ENCODE measurements around the gene SFMBT2. TPM values are rescaled to one million over a fixed set of nuclear protein-coding genes. Genes with fewer than 3 reads are reported as not detected.

Gene SFMBT2
- total and polyA plus RNA-seq, 4 donors = 2.9 to 11.0 (median 6.5) TPM

GRCh38 chr10:7362471-7362870 is 48.4 kb downstream of the SFMBT2 start:
- 93 to 94% methylated on average over 3 of the region's 3 CpGs for WGBS, 2 donors
- peaks cover 4 to 16% (median 8%) of the 10 kb centered on the region in 4 donors for H3K36me3 ChIP-seq (ENCODE audit: control insufficient read depth in 4 of 4, insufficient read depth in 4 of 4, low read length in 4 of 4)

GRCh38 chr10:7361316-7361715 is 49.5 kb downstream of the SFMBT2 start:
- H3K36me3 ChIP-seq (ENCODE audit: control insufficient read depth in 4 of 4, insufficient read depth in 4 of 4, low read length in 4 of 4) = peaks cover 3 to 10% (median 5%) of the 10 kb centered on the region in 4 donors
- no peak for TF ChIP-seq CTCF (IDR thresholded peaks at IDR 0.05; ENCODE audit: control extremely low read depth, extremely low read depth)
- 89 to 92% methylated on average over 3 of the region's 3 CpGs for WGBS, 2 donors

More at GRCh38 chr10:7362471-7362870, 48.4 kb downstream of the SFMBT2 start:
- Histone ChIP-seq H3K27me3 (ENCODE audit: control insufficient read depth in 3 of 3, insufficient read depth in 3 of 3, low read length in 2 of 3) (no peaks in the 10 kb centered on the region), H3K9me3 (ENCODE audit: control insufficient read depth in 4 of 4, insufficient read depth in 3 of 4, low read length in 3 of 4) (peaks cover 0 to 5% (median 0%) of the 10 kb centered on the region in 4 donors), H3K27ac (ENCODE audit: low read depth in 1 of 2, low read length in 1 of 2) (no peak overlapping the region), H3K4me1 (ENCODE audit: control insufficient read depth in 5 of 5, insufficient read depth in 5 of 5, low read length in 5 of 5) (peaks cover 0 to 6% (median 0%) of the 10 kb centered on the region in 5 donors), H3K4me3 (no peak overlapping the region), H3K9ac (ENCODE audit: insufficient read depth in 1 of 2, low read length in 2 of 2) (no peak overlapping the region)
- TF ChIP-seq CTCF (IDR thresholded peaks at IDR 0.05; ENCODE audit: control extremely low read depth, extremely low read depth) = no peak
- ATAC-seq (ENCODE audit: insufficient read depth, low FRiP score) = no peak
- DNase-seq = no peak

DNA sequence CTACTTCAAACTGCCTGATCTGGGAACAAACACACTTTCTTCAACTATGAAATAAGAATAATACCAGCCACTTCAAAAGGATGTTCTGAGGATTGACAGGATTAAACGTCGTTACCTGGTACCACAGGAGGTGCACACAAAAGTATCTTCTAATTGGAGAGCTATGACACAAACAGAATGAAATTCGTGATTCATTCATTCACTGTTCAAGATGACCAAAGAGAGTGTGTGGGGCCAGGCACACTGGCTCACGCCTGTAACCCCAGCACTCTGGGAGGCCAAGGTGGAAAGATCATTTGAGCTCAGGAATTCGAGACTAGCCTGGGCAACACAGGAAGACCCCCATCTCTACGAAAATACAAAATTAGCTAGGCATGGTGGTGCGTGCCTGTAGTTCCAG is 50.9 kb downstream of the SFMBT2 start:
- TF ChIP-seq CTCF (IDR thresholded peaks at IDR 0.05; ENCODE audit: control extremely low read depth, extremely low read depth) = no peak
- Histone ChIP-seq H3K27me3 (ENCODE audit: control insufficient read depth in 3 of 3, insufficient read depth in 3 of 3, low read length in 2 of 3) (no peaks in the 10 kb centered on the region), H3K4me1 (ENCODE audit: control insufficient read depth in 5 of 5, insufficient read depth in 5 of 5, low read length in 5 of 5) (no peaks in the 10 kb centered on the region), H3K4me3 (no peak overlapping the region), H3K36me3 (ENCODE audit: control insufficient read depth in 4 of 4, insufficient read depth in 4 of 4, low read length in 4 of 4) (peaks cover 0 to 5% (median 2%) of the 10 kb centered on the region in 4 donors), H3K9me3 (ENCODE audit: control insufficient read depth in 4 of 4, insufficient read depth in 3 of 4, low read length in 3 of 4) (peaks cover 0 to 3% (median 0%) of the 10 kb centered on the region in 4 donors), H3K27ac (ENCODE audit: low read depth in 1 of 2, low read length in 1 of 2) (no peak overlapping the region), H3K9ac (ENCODE audit: insufficient read depth in 1 of 2, low read length in 2 of 2) (no peak overlapping the region)
- DNase-seq = no peak
- 89 to 95% methylated on average over 7 of the region's 7 CpGs for WGBS, 2 donors
- ATAC-seq (ENCODE audit: insufficient read depth, low FRiP score) = no peak

More at GRCh38 chr10:7361316-7361715, 49.5 kb downstream of the SFMBT2 start:
- DNase-seq (no peak), ATAC-seq (ENCODE audit: insufficient read depth, low FRiP score) (no peak)
- H3K9me3 ChIP-seq (ENCODE audit: control insufficient read depth in 4 of 4, insufficient read depth in 3 of 4, low read length in 3 of 4) = peaks cover 0 to 5% (median 0%) of the 10 kb centered on the region in 4 donors
- no peak overlapping the region for H3K9ac ChIP-seq (ENCODE audit: insufficient read depth in 1 of 2, low read length in 2 of 2)
- no peak overlapping the region for H3K27ac ChIP-seq (ENCODE audit: low read depth in 1 of 2, low read length in 1 of 2)
- H3K4me3 ChIP-seq = no peak overlapping the region
- no peaks in the 10 kb centered on the region for H3K27me3 ChIP-seq (ENCODE audit: control insufficient read depth in 3 of 3, insufficient read depth in 3 of 3, low read length in 2 of 3)
- H3K4me1 ChIP-seq (ENCODE audit: control insufficient read depth in 5 of 5, insufficient read depth in 5 of 5, low read length in 5 of 5) = peaks cover 0 to 6% (median 0%) of the 10 kb centered on the region in 5 donors

- Histone ChIP-seq H3K27me3 (ENCODE audit: control insufficient read depth in 3 of 3, insufficient read depth in 3 of 3, low read length in 2 of 3) (no peaks in the 10 kb centered on the region), H3K4me1 (ENCODE audit: control insufficient read depth in 5 of 5, insufficient read depth in 5 of 5, low read length in 5 of 5) (no peaks in the 10 kb centered on the region), H3K9me3 (ENCODE audit: control insufficient read depth in 4 of 4, insufficient read depth in 3 of 4, low read length in 3 of 4) (peaks cover 0 to 3% (median 0%) of the 10 kb centered on the region in 4 donors), H3K27ac (ENCODE audit: low read depth in 1 of 2, low read length in 1 of 2) (no peak overlapping the region), H3K4me3 (no peak overlapping the region), H3K36me3 (ENCODE audit: control insufficient read depth in 4 of 4, insufficient read depth in 4 of 4, low read length in 4 of 4) (peaks cover 0 to 5% (median 2%) of the 10 kb centered on the region in 4 donors), H3K9ac (ENCODE audit: insufficient read depth in 1 of 2, low read length in 2 of 2) (no peak overlapping the region)
- no peak for TF ChIP-seq CTCF (IDR thresholded peaks at IDR 0.05; ENCODE audit: control extremely low read depth, extremely low read depth)
- no peak for ATAC-seq (ENCODE audit: insufficient read depth, low FRiP score)
- DNase-seq = no peak
- 87 to 88% methylated on average over 7 of the region's 7 CpGs for WGBS, 2 donors
Observed at GRCh38 chr10:7359356-7359755, 51.5 kb downstream of the SFMBT2 start.

Data from lung (tissue), 12 donors.